H1 (cell line): ENCODE measurements around the gene BCL2L13. TPM values are rescaled to one million over a fixed set of nuclear protein-coding genes. Genes with fewer than 3 reads are reported as not detected.

Source experiments
- CTCF ChIA-PET: fragments of 300-600 bp; sonication (Branson Sonifier 250); formaldehyde crosslinking; loops from one replicate; lab custom pipeline; 2021; ENCODE audit not compliant: partially characterized antibody; lab: Charles Lee
- POLR2A ChIA-PET: fragments of 300-600 bp; sonication (Branson Sonifier 250); formaldehyde crosslinking; loops from one replicate; lab custom pipeline; 2021; ENCODE audit warnings: inconsistent platforms; ENCODE audit not compliant: partially characterized antibody; lab: Charles Lee
- DNase-seq, 2 experiments: peaks; one replicate each; pipeline versions ENCODE4 v3.0.0 to v3.0.0-alpha.2; 2010 to 2022; ENCODE audit warnings: low spot score in 2 of 2, low read depth in 1 of 2, mixed read lengths in 1 of 2
- FAIRE-seq: peaks from 2 replicates; lab custom pipeline; 2011; peaks lifted over from hg19 to GRCh38; lab: Jason Lieb, UNC
- H2AFZ ChIP-seq: 2 replicates; pipeline ENCODE4 v1.8.1; 2012; ENCODE audit warnings: low read length, inconsistent platforms
- H2AK5ac ChIP-seq: 2 replicates; pipeline ENCODE4 v1.6.1; 2013; ENCODE audit warnings: low read depth, low read length
- H2BK120ac ChIP-seq: replicated peaks from 2 replicates; pipeline ENCODE3; 2013; ENCODE audit warnings: low read depth, low read length, inconsistent platforms
- H2BK12ac ChIP-seq: 2 replicates; pipeline ENCODE4 v1.6.1; 2013; ENCODE audit warnings: low read depth, low read length
- H2BK15ac ChIP-seq: 2 replicates; pipeline ENCODE4 v1.6.1; 2013; ENCODE audit warnings: low read length
- H2BK20ac ChIP-seq: 2 replicates; pipeline ENCODE4 v1.6.1; 2013; ENCODE audit warnings: low read length
- H2BK5ac ChIP-seq: 2 replicates; pipeline ENCODE4 v1.6.1; 2013; ENCODE audit warnings: low read depth, low read length
- H3K14ac ChIP-seq: 2 replicates; pipeline ENCODE4 v1.6.1; 2013; ENCODE audit warnings: inconsistent platforms; ENCODE audit not compliant: insufficient read length
- H3K18ac ChIP-seq: 2 replicates; pipeline ENCODE4 v1.6.1; 2013; ENCODE audit warnings: low read length; ENCODE audit errors: extremely low read depth
- H3K23ac ChIP-seq: 2 replicates; pipeline ENCODE4 v1.6.1; 2013; ENCODE audit warnings: inconsistent platforms; ENCODE audit not compliant: insufficient read length
- H3K23me2 ChIP-seq: 2 replicates; pipeline ENCODE4 v1.6.1; 2013; ENCODE audit warnings: low read depth, low read length
- H3K27ac ChIP-seq: 2 replicates; pipeline ENCODE4 v1.6.1; 2011; ENCODE audit warnings: low read depth, low read length, inconsistent platforms
- H3K27me3 ChIP-seq, 4 experiments: replicated peaks in 1 of 4; 1 replicate in 1 of 4; 2 replicates in 3 of 4; pipeline versions ENCODE4 v1.6.1 to v1.8.1; 2011 to 2013; ENCODE audit warnings: low read length in 3 of 4, mild to moderate bottlenecking in 3 of 4, inconsistent platforms in 2 of 4, mixed read lengths in 2 of 4, moderate library complexity in 1 of 4; ENCODE audit not compliant: control insufficient read depth in 3 of 4, insufficient read depth in 3 of 4; ENCODE audit errors: extremely low read depth in 1 of 4
- H3K36me3 ChIP-seq, 4 experiments: 2 replicates each; pipeline versions ENCODE4 v1.6.1 to v1.8.1; 2011 to 2013; ENCODE audit warnings: mild to moderate bottlenecking in 4 of 4, low read length in 3 of 4, moderate library complexity in 2 of 4, control low read depth in 1 of 4, inconsistent platforms in 1 of 4; ENCODE audit not compliant: insufficient read depth in 4 of 4, control insufficient read depth in 2 of 4
- H3K4ac ChIP-seq: replicated peaks from 2 replicates; pipeline ENCODE3; 2013; ENCODE audit warnings: low read length, low read depth, mixed read lengths, inconsistent platforms; ENCODE audit not compliant: insufficient read length
- H3K4me1 ChIP-seq, 4 experiments: replicated peaks in 1 of 4; 1 replicate in 1 of 4; 2 replicates in 3 of 4; pipeline versions ENCODE4 v1.6.1 to v1.8.1; 2011 to 2013; ENCODE audit warnings: low read length in 3 of 4, inconsistent platforms in 2 of 4, mixed read lengths in 1 of 4; ENCODE audit not compliant: insufficient read depth in 4 of 4, control insufficient read depth in 3 of 4
- H3K4me2 ChIP-seq, 2 experiments: 2 replicates each; pipeline versions ENCODE4 v1.6.1 to v1.8.1; 2011 to 2013; ENCODE audit warnings: low read depth in 2 of 2, low read length in 2 of 2, control low read depth in 1 of 2, inconsistent platforms in 1 of 2, mild to moderate bottlenecking in 1 of 2; ENCODE audit not compliant: insufficient read depth in 1 of 2
- H3K4me3 ChIP-seq, 4 experiments: fragments of 200-600, 300-600 bp in 1 of 4; sonication (generic), shearing (Covaris generic), sonication (Bioruptor Twin) in 1 of 4; 2 replicates each; pipeline versions ENCODE4 v1.5.1 to v1.8.1; 2011 to 2016; ENCODE audit warnings: low read length in 4 of 4, low read depth in 3 of 4, control low read depth in 2 of 4, inconsistent platforms in 2 of 4, mild to moderate bottlenecking in 2 of 4, mixed read lengths in 1 of 4, moderate library complexity in 1 of 4; ENCODE audit not compliant: insufficient read depth in 2 of 4; ENCODE audit errors: extremely low read depth in 1 of 4
- H3K56ac ChIP-seq: replicated peaks from 2 replicates; pipeline ENCODE3; 2013; ENCODE audit warnings: low read depth, mild to moderate bottlenecking, mixed read lengths, low read length, inconsistent platforms; ENCODE audit not compliant: insufficient read length
- H3K79me1 ChIP-seq: 2 replicates; pipeline ENCODE4 v1.6.1; 2013; ENCODE audit warnings: low read depth, low read length, control low read depth
- H3K79me2 ChIP-seq, 2 experiments: 2 replicates each; pipeline versions ENCODE4 v1.6.1 to v1.8.1; 2012 to 2013; ENCODE audit warnings: low read length in 2 of 2, mild to moderate bottlenecking in 2 of 2, inconsistent platforms in 1 of 2; ENCODE audit not compliant: insufficient read depth in 2 of 2, control insufficient read depth in 1 of 2
- H3K9ac ChIP-seq, 4 experiments: replicated peaks in 1 of 4; 1 replicate in 1 of 4; 2 replicates in 3 of 4; pipeline versions ENCODE4 v1.6.1 to v1.8.1; 2011 to 2013; ENCODE audit warnings: low read depth in 3 of 4, low read length in 3 of 4, control low read depth in 2 of 4, mild to moderate bottlenecking in 2 of 4, moderate library complexity in 2 of 4, inconsistent platforms in 1 of 4; ENCODE audit errors: extremely low read depth in 1 of 4
- H3K9me3 ChIP-seq, 2 experiments: 2 replicates each; pipeline versions ENCODE4 v1.6.1 to v1.8.1; 2012 to 2013; ENCODE audit warnings: mild to moderate bottlenecking in 2 of 2, moderate library complexity in 2 of 2, control low read depth in 1 of 2, inconsistent platforms in 1 of 2, low read depth in 1 of 2, low read length in 1 of 2, mixed read lengths in 1 of 2; ENCODE audit not compliant: insufficient read depth in 2 of 2
- H4K20me1 ChIP-seq, 2 experiments: replicated peaks in 1 of 2; 2 replicates each; pipeline versions ENCODE3 to v1.8.1; 2011 to 2013; ENCODE audit warnings: inconsistent platforms in 2 of 2, low read length in 2 of 2, mild to moderate bottlenecking in 1 of 2; ENCODE audit not compliant: insufficient read depth in 2 of 2, control insufficient read depth in 1 of 2
- H4K5ac ChIP-seq: 2 replicates; pipeline ENCODE4 v1.6.1; 2013; ENCODE audit warnings: low read length, low read depth, mixed read lengths, inconsistent platforms; ENCODE audit not compliant: insufficient read length
- H4K8ac ChIP-seq: 2 replicates; pipeline ENCODE4 v1.8.0; 2013; ENCODE audit warnings: mild to moderate bottlenecking, moderate library complexity, low read length, inconsistent platforms; ENCODE audit not compliant: insufficient read depth; ENCODE audit errors: extremely low read depth
- H4K91ac ChIP-seq: replicated peaks from 2 replicates; pipeline ENCODE3; 2013; ENCODE audit warnings: low read length, mixed read lengths, inconsistent platforms; ENCODE audit not compliant: insufficient read length
- CHD1 ChIP-seq: IDR thresholded peaks from 2 replicates; pipeline ENCODE4 v1.6.1; 2012; ENCODE audit warnings: low read depth, low read length, improper control_type of control experiment
- EZH2 ChIP-seq: fragments of 200-600 bp; sonication (generic); IDR thresholded peaks from 2 replicates; pipeline ENCODE4 v1.7.1; 2012; ENCODE audit warnings: low read depth, mild to moderate bottlenecking, moderate library complexity, low read length, inconsistent platforms; ENCODE audit not compliant: severe bottlenecking
- JUN ChIP-seq: IDR thresholded peaks from 2 replicates; pipeline ENCODE4 v1.6.1; 2011; ENCODE audit warnings: low read depth, mild to moderate bottlenecking, improper control_type of control experiment, low read length
- PHF8 ChIP-seq: fragments of 200-600 bp; sonication (generic); conservative IDR thresholded peaks from 2 replicates; pipeline ENCODE4 v1.7.1; 2012; ENCODE audit warnings: low read depth, mild to moderate bottlenecking, inconsistent platforms, low read length, moderate library complexity
- RBBP5 ChIP-seq: IDR thresholded peaks from 2 replicates; pipeline ENCODE4 v1.7.1; 2012; ENCODE audit warnings: low read depth, mild to moderate bottlenecking, inconsistent platforms, low read length, moderate library complexity, borderline replicate concordance
- RFX5 ChIP-seq: IDR thresholded peaks from 2 replicates; pipeline ENCODE4 v1.6.1; 2011; ENCODE audit warnings: low read depth, low read length, improper control_type of control experiment, borderline replicate concordance
- SAP30 ChIP-seq: fragments of 300-600 bp; sonication (generic); IDR thresholded peaks from 2 replicates; pipeline ENCODE4 v1.7.1; 2012; ENCODE audit warnings: low read length, moderate library complexity, mild to moderate bottlenecking, inconsistent platforms; ENCODE audit not compliant: insufficient read depth, insufficient replicate concordance
- TEAD4 ChIP-seq: IDR thresholded peaks from 2 replicates; pipeline ENCODE4 v1.6.1; 2012; ENCODE audit warnings: low read depth, low read length, inconsistent platforms, mixed read lengths
- WGBS, 2 experiments: shearing (Covaris generic) in 1 of 2; methylation state at CpG; one replicate each; pipeline versions ENCODE4 v1.1.6 to v1.1.7; 2013 to 2015; ENCODE audit warnings: low lambda C conversion rate in 2 of 2, mixed read lengths in 2 of 2, inconsistent platforms in 1 of 2, low coverage in 1 of 2, missing lambda C conversion rate in 1 of 2; ENCODE audit not compliant: insufficient replicate concordance in 2 of 2, insufficient coverage in 1 of 2, insufficient read length in 1 of 2; ENCODE audit errors: extremely low coverage in 1 of 2, missing lambda C conversion rate in 1 of 2; 5-methylcytosine and 5-hydroxymethylcytosine counted together
- polyA plus RNA-seq, 7 experiments: library from polyadenylated mRNA; depleted of rRNA in 3 of 7; stranded (reverse) in 5 of 7; unstranded in 2 of 7; fragments of >200 nt in 5 of 7; fragments of 200-250 nt in 2 of 7; gene quantifications; 1 replicate in 5 of 7; 2 replicates in 1 of 7; 4 replicates in 1 of 7; pipeline versions ENCODE4 v1.2.1 to v1.2.3, GENCODE V29; 2011 to 2013; ENCODE audit warnings: missing spikeins in 2 of 7, mixed read lengths in 2 of 7
- total RNA-seq: library from RNA; stranded (reverse); fragmentation: NEBNext Ultra II Directional; extraction: Animal tissue kit (Norgen Biotek cat#: 25700); gene quantifications from 2 replicates; pipeline ENCODE4 v1.2.1, GENCODE V29; 2021

Gene BCL2L13
- total and polyA plus RNA-seq, 2 of the 8 experiments (the other 6 are each of a cell fraction or from before 2014, with no cell fraction given): 20.7 to 35.0 TPM

DNA sequence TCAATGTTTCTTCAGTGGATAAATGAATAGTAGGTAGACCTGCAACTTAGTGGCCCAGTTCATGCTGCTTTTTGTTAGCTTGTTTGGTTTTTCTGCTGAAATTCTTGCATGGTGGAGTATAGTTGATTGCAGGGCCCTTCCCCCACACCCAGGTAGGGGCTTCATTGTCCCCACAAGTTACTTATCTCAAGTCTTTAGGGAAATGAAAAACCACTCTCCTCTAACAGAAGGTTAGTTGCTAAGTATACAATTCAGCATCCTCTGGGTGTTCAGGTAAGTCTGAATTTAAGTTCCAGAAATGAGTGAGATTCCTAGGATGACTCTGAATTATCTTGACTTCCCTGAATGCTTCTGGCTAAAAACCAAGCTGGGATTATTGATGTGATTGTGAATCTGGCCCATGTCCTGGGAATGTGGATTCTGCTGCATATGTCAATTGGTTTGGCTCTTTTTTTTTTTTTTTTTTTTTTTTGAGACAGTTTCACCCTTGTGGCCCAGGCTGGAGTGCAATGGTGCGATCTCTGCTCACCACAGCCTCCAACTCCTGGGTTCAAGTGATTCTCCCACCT, 40.3 kb downstream of the BCL2L13 start:
- FAIRE-seq (no peak), DNase-seq (no peak)
- H3K4me3 ChIP-seq: no peak overlapping the region
- no peak overlapping the region for H3K9ac ChIP-seq
- H3K9me3 ChIP-seq: no peaks in the 10 kb centered on the region
- no peak overlapping the region for H3K23ac ChIP-seq
- H2BK20ac ChIP-seq: no peak overlapping the region
- H3K56ac ChIP-seq: no peak overlapping the region
- CTCF ChIA-PET: no interaction called here
- H3K27ac ChIP-seq: no peak overlapping the region; the same call in 1 of the 2 replicates
- WGBS, 2 experiments: 71% methylated on average over 1 of the region's 1 CpG; no CpG with 5 or more reads in 1 of the 2 experiments
- no peak overlapping the region for H2BK15ac ChIP-seq
- no peak overlapping the region for H2BK12ac ChIP-seq
- H3K79me2 ChIP-seq: peaks cover 0 to 6% of the 10 kb centered on the region in 2 experiments; a peak in 1 of 4 replicates
- H3K4me1 ChIP-seq: peaks cover 0 to 6% (median 3%) of the 10 kb centered on the region in 4 experiments; a peak in 3 of 7 replicates
- H2AFZ ChIP-seq: no peak overlapping the region
- H3K4me2 ChIP-seq: no peak overlapping the region
- no peak overlapping the region for H4K8ac ChIP-seq
- no peak overlapping the region for H2BK120ac ChIP-seq
- H2AK5ac ChIP-seq: no peak overlapping the region
- TF ChIP-seq CHD1: no peak
- no peak for TF ChIP-seq JUN
- TF ChIP-seq PHF8: no peak
- TF ChIP-seq SAP30: no peak
- TF ChIP-seq RFX5: no peak
- TF ChIP-seq EZH2: no peak
- no peak for TF ChIP-seq RBBP5
- TF ChIP-seq TEAD4: no peak
- H3K18ac ChIP-seq: no peak overlapping the region
- H3K27me3 ChIP-seq: no peaks in the 10 kb centered on the region
- POLR2A ChIA-PET: interaction anchor here (1.3 to 1.6 kb wide), 2 partner anchors 10 to 40 kb away, joined by 3 to 4 read pairs; no protein-coding TSS in a partner anchor
- H4K5ac ChIP-seq: peak overlapping the region; percentile 10
- peaks cover 1 to 6% of the 10 kb centered on the region in 2 experiments for H4K20me1 ChIP-seq
- no peaks in the 10 kb centered on the region for H3K36me3 ChIP-seq
- no peak overlapping the region for H3K4ac ChIP-seq
- H3K79me1 ChIP-seq: peaks cover 4% of the 10 kb centered on the region; the same call in 1 of the 2 replicates
- H4K91ac ChIP-seq: no peak overlapping the region
- H2BK5ac ChIP-seq: no peak overlapping the region
- H3K23me2 ChIP-seq: no peaks in the 10 kb centered on the region
- no peak overlapping the region for H3K14ac ChIP-seq
